ENCODE measurements around the gene VWDE.
"Not testable (repeated sequence)": the region's sequence is repeated elsewhere in the genome, so short reads cannot be mapped to it uniquely, and the experiment has no call there.

VWDE gene

GRCh38 chr7:12401538-12402364 is 1.9 kb downstream of the VWDE start:
- Histone ChIP-seq H3K23ac (ENCODE audit: low read length) (no peak overlapping the region), H3K4me3 (ENCODE audit: low read depth, low read length) (no peak overlapping the region), H3K79me2 (ENCODE audit: control insufficient read depth, insufficient read depth, low read length, poor library complexity) (no peaks in the 10 kb centered on the region), H2AK5ac (ENCODE audit: low read length) (no peak overlapping the region), H2BK12ac (ENCODE audit: low read length) (no peak overlapping the region), H3K9me3 (ENCODE audit: insufficient read depth, low read depth, low read length) (no peaks in the 10 kb centered on the region), H3K79me1 (ENCODE audit: low read length) (no peaks in the 10 kb centered on the region), H3K18ac (ENCODE audit: low read length) (no peak overlapping the region), H4K91ac (ENCODE audit: low read depth, low read length) (no peak overlapping the region), H2BK5ac (ENCODE audit: low read depth, low read length, poor library complexity) (no peak overlapping the region), H2AFZ (ENCODE audit: insufficient read depth, low read length, poor library complexity) (no peak overlapping the region), H3K9ac (ENCODE audit: low read length) (no peak overlapping the region), H3K27me3 (ENCODE audit: insufficient read depth, low read length) (no peaks in the 10 kb centered on the region), H4K8ac (ENCODE audit: low read depth, low read length) (no peak overlapping the region), H3K14ac (ENCODE audit: low read length) (no peak overlapping the region), H3K4me1 (ENCODE audit: control insufficient read depth in 1 of 2, insufficient read depth in 2 of 2, low read length in 2 of 2) (no peaks in the 10 kb centered on the region), H4K12ac (ENCODE audit: low read depth, low read length) (no peak overlapping the region), H3K4me2 (ENCODE audit: low read length) (no peak overlapping the region), H3K4ac (ENCODE audit: low read depth, low read length) (no peak overlapping the region), H2BK120ac (ENCODE audit: insufficient read depth, low read length, poor library complexity) (no peak overlapping the region), H3K36me3 (ENCODE audit: control insufficient read depth in 1 of 2, insufficient read depth in 2 of 2, low read length in 2 of 2) (no peaks in the 10 kb centered on the region), H3K27ac (ENCODE audit: low read depth, low read length) (no peak overlapping the region)
- no peak for DNase-seq
- no CpG with 5 or more reads among the region's 9 CpGs for WGBS (ENCODE audit: extremely low coverage, insufficient coverage, insufficient read length)

GRCh38 chr7:12398186-12398585 is 5.5 kb downstream of the VWDE start:
- H4K91ac ChIP-seq (ENCODE audit: low read depth, low read length): no peak overlapping the region
- DNase-seq: no peak
- H4K8ac ChIP-seq (ENCODE audit: low read depth, low read length): no peak overlapping the region
- H3K23ac ChIP-seq (ENCODE audit: low read length): no peak overlapping the region
- H3K36me3 ChIP-seq (ENCODE audit: control insufficient read depth in 1 of 2, insufficient read depth in 2 of 2, low read length in 2 of 2): no peaks in the 10 kb centered on the region
- no peak overlapping the region for H3K4me3 ChIP-seq (ENCODE audit: low read depth, low read length)
- H3K4ac ChIP-seq (ENCODE audit: low read depth, low read length): no peak overlapping the region
- H2BK120ac ChIP-seq (ENCODE audit: insufficient read depth, low read length, poor library complexity): no peak overlapping the region
- H4K12ac ChIP-seq (ENCODE audit: low read depth, low read length): no peak overlapping the region
- H3K79me2 ChIP-seq (ENCODE audit: control insufficient read depth, insufficient read depth, low read length, poor library complexity): no peaks in the 10 kb centered on the region
- no peak overlapping the region for H3K14ac ChIP-seq (ENCODE audit: low read length)
- no peaks in the 10 kb centered on the region for H3K79me1 ChIP-seq (ENCODE audit: low read length)
- H2AFZ ChIP-seq (ENCODE audit: insufficient read depth, low read length, poor library complexity): no peak overlapping the region
- H3K9ac ChIP-seq (ENCODE audit: low read length): no peak overlapping the region
- H2AK5ac ChIP-seq (ENCODE audit: low read length): no peak overlapping the region
- no peak overlapping the region for H2BK5ac ChIP-seq (ENCODE audit: low read depth, low read length, poor library complexity)
- no peak overlapping the region for H2BK12ac ChIP-seq (ENCODE audit: low read length)
- no peaks in the 10 kb centered on the region for H3K9me3 ChIP-seq (ENCODE audit: insufficient read depth, low read depth, low read length)
- H3K18ac ChIP-seq (ENCODE audit: low read length): no peak overlapping the region
- H3K27ac ChIP-seq (ENCODE audit: low read depth, low read length): no peak overlapping the region
- no peaks in the 10 kb centered on the region for H3K27me3 ChIP-seq (ENCODE audit: insufficient read depth, low read length)
- H3K4me1 ChIP-seq (ENCODE audit: control insufficient read depth in 1 of 2, insufficient read depth in 2 of 2, low read length in 2 of 2): no peaks in the 10 kb centered on the region
- H3K4me2 ChIP-seq (ENCODE audit: low read length): no peak overlapping the region

- H4K8ac ChIP-seq (ENCODE audit: low read depth, low read length): no peak overlapping the region
- no peak overlapping the region for H3K4ac ChIP-seq (ENCODE audit: low read depth, low read length)
- H2AFZ ChIP-seq (ENCODE audit: insufficient read depth, low read length, poor library complexity): no peak overlapping the region
- H3K23ac ChIP-seq (ENCODE audit: low read length): no peak overlapping the region
- no peak overlapping the region for H3K9ac ChIP-seq (ENCODE audit: low read length)
- H3K27me3 ChIP-seq (ENCODE audit: insufficient read depth, low read length): no peaks in the 10 kb centered on the region
- H3K36me3 ChIP-seq (ENCODE audit: control insufficient read depth in 1 of 2, insufficient read depth in 2 of 2, low read length in 2 of 2): no peaks in the 10 kb centered on the region
- no peak for DNase-seq
- no peaks in the 10 kb centered on the region for H3K9me3 ChIP-seq (ENCODE audit: insufficient read depth, low read depth, low read length)
- H3K79me2 ChIP-seq (ENCODE audit: control insufficient read depth, insufficient read depth, low read length, poor library complexity): no peaks in the 10 kb centered on the region
- no peak overlapping the region for H3K4me3 ChIP-seq (ENCODE audit: low read depth, low read length)
- H3K27ac ChIP-seq (ENCODE audit: low read depth, low read length): no peak overlapping the region
- H2BK120ac ChIP-seq (ENCODE audit: insufficient read depth, low read length, poor library complexity): no peak overlapping the region
- no peaks in the 10 kb centered on the region for H3K4me1 ChIP-seq (ENCODE audit: control insufficient read depth in 1 of 2, insufficient read depth in 2 of 2, low read length in 2 of 2)
- H3K79me1 ChIP-seq (ENCODE audit: low read length): no peaks in the 10 kb centered on the region
- H4K91ac ChIP-seq (ENCODE audit: low read depth, low read length): no peak overlapping the region
- no peak overlapping the region for H3K4me2 ChIP-seq (ENCODE audit: low read length)
- H3K14ac ChIP-seq (ENCODE audit: low read length): no peak overlapping the region
- no peak overlapping the region for H2AK5ac ChIP-seq (ENCODE audit: low read length)
- no peak overlapping the region for H2BK12ac ChIP-seq (ENCODE audit: low read length)
- H2BK5ac ChIP-seq (ENCODE audit: low read depth, low read length, poor library complexity): no peak overlapping the region
- H4K12ac ChIP-seq (ENCODE audit: low read depth, low read length): no peak overlapping the region
- no CpG with 5 or more reads among the region's 4 CpGs for WGBS (ENCODE audit: extremely low coverage, insufficient coverage, insufficient read length)
- H3K18ac ChIP-seq (ENCODE audit: low read length): no peak overlapping the region
These were observed 6.0 kb downstream of the VWDE start for GRCh38 chr7:12397671-12398070.

GRCh38 chr7:12396670-12397069 is 7.0 kb downstream of the VWDE start:
- not testable (repeated sequence) for H3K4me3 ChIP-seq (ENCODE audit: low read depth, low read length); H3K18ac ChIP-seq (ENCODE audit: low read length); H3K27ac ChIP-seq (ENCODE audit: low read depth, low read length); H3K9me3 ChIP-seq (ENCODE audit: insufficient read depth, low read depth, low read length); H3K14ac ChIP-seq (ENCODE audit: low read length); H3K4me2 ChIP-seq (ENCODE audit: low read length); H3K79me2 ChIP-seq (ENCODE audit: control insufficient read depth, insufficient read depth, low read length, poor library complexity); H3K27me3 ChIP-seq (ENCODE audit: insufficient read depth, low read length); H3K36me3 ChIP-seq (ENCODE audit: control insufficient read depth in 1 of 2, insufficient read depth in 2 of 2, low read length in 2 of 2); H4K91ac ChIP-seq (ENCODE audit: low read depth, low read length); H3K4ac ChIP-seq (ENCODE audit: low read depth, low read length); H3K4me1 ChIP-seq (ENCODE audit: control insufficient read depth in 1 of 2, insufficient read depth in 2 of 2, low read length in 2 of 2); H4K8ac ChIP-seq (ENCODE audit: low read depth, low read length); H2BK5ac ChIP-seq (ENCODE audit: low read depth, low read length, poor library complexity); H4K12ac ChIP-seq (ENCODE audit: low read depth, low read length); H2AK5ac ChIP-seq (ENCODE audit: low read length); H2AFZ ChIP-seq (ENCODE audit: insufficient read depth, low read length, poor library complexity); DNase-seq; H2BK12ac ChIP-seq (ENCODE audit: low read length); H3K79me1 ChIP-seq (ENCODE audit: low read length); H3K23ac ChIP-seq (ENCODE audit: low read length); H3K9ac ChIP-seq (ENCODE audit: low read length); H2BK120ac ChIP-seq (ENCODE audit: insufficient read depth, low read length, poor library complexity)
- WGBS (ENCODE audit: extremely low coverage, insufficient coverage, insufficient read length): no CpG with 5 or more reads among the region's 1 CpG
